ENCODE measurements around the gene SEMA5A.

The SEMA5A gene

DNA sequence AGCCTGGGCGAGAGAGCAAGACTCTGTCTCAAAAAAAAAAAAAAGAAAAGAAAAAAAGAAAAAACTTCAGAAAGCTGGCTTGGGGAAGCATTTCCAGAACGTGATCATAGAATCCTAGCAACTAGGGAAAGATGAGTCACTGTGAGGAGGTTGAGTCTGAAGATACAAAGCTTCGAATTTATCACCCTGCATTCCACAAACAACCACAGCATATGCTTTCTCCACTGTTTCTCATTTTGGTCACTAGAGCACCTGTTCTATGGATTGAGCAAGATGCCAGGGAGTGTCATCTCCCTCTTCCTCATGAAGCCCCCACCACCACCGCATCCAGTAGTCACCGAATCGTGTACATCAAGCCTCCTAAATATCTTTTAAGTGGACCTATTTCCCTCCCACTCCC, 37.9 kb downstream of the SEMA5A start:
- no peak for DNase-seq

DNA sequence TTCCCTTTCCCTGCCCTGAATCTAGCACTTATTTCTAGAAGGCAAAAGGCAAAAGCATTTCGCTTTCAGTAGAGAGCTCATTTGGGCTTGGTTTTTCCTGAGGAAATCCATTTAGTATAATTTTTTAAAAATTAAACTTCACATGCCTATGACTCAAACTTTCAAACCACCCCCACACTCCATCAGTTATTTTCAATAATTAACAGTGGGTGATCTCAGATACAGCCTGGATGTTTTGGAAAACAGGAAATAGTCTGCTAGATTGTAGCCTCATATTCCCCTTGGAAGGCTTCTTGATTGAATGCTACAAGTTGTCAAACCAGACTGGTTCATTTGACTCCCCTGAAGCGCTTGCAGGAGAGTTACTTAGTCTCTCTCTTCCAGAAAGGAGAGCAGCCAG, 40.6 kb downstream of the SEMA5A start:
- DNase-seq = no peak

DNA sequence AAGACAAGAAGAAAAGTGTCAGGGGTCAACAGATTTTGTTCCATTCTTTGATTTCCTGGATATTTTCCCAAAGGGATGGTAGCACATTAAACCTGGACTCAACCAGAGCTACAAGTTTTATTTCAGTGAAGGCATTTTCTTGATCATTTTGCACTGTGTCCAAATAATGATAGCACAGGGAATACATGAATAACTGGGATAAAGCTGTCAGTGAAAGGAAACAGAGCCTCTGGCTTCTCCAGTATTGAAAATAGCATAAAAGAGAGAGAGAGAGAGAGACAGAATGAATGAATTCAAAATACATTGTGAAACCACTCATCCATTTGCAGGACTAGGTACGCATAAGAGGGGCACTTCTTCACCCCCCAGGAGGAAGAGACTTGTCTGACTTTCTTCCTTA, 43.0 kb downstream of the SEMA5A start:
- no peak for DNase-seq

DNA sequence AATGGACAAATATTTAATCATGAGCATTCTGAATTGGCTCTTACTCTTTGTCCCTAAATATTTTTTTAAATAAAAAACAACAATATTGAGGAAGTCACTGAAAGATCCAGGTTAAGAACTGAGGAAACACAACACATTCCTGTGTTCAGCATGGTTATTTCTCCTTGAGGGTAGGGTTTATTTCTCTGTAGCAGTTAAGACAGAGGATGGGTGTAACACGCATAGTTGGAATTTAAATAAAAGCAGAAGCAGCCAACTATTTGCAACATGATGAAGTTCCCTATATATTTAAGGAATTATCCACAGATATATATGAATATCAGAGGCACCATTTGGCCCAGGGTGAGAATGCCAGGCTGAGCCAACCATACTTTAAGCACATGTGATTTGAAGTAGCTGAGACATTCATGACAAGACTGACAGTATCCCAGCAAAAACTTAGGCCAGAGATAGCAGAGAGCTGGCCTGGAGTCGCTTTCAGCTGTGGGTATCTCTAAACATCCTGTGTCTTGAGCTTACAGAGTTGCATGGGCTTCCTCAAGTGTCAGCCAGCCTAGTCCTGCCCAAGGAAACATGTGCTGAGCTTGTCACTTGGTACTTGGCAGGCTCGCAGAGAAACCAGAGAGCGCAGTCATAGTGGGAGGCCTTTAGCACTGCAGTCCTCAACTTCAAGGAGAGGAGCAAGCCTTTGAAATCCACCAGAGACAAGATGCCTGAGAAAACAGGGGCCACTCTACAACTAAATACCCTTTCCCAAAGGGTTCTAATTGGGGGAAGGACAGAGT, 43.6 kb downstream of the SEMA5A start:
- no peak for DNase-seq

DNA sequence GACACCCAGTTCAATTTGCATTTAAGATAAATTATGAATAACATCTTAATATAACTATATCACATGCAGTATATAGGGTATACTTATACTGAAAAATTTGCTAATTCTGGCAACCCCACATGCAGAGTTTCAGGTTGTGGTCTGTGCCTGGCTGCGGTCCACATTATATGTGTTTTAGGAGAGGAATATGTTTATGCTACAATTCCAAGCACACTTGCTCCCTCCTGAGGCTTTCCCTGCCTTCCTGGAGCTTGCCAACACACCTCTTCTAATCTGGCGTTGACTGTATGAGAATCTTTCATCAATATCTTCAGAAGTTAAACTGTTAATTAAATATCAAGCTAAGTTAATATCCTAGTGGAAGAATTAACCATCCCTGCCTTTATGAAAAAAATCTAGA, 45.2 kb downstream of the SEMA5A start:
- no peak for DNase-seq

DNA sequence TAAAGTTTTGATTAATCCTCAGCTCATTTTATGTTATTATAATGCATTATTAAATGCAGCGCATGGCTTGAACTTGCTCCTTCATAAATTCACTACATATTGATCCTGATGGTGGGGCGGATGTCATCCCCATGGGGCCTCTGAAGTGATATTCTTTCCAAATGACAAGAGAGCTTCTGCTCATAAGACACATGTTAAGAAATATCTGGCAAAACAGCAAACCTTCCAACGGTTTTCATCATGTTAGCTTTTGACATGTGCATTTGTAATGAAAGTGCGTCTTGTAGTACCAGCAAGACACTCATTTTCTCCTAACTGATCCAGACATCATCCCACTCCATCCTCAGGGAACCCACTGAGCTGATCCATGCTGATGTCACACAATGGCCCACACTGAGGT, 45.7 kb downstream of the SEMA5A start:
- DNase-seq = no peak

DNA sequence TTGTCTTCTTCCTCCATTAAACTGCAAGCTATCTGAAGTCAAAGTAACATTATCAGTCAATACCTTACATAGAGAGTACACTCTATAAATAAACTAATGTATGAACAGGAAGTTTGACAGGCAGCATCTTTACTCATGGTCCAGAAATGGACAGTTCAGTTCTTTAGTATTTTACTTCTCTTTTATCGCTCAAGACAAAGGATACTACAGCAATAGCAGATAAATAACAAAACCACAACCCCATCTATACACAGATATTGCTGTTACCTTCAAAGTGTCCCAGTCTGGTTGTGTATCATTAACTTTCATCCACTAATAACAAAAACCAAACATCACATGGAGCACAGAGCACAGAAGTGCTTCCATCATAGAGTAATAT, 46.4 kb downstream of the SEMA5A start:
- DNase-seq = no peak

DNA sequence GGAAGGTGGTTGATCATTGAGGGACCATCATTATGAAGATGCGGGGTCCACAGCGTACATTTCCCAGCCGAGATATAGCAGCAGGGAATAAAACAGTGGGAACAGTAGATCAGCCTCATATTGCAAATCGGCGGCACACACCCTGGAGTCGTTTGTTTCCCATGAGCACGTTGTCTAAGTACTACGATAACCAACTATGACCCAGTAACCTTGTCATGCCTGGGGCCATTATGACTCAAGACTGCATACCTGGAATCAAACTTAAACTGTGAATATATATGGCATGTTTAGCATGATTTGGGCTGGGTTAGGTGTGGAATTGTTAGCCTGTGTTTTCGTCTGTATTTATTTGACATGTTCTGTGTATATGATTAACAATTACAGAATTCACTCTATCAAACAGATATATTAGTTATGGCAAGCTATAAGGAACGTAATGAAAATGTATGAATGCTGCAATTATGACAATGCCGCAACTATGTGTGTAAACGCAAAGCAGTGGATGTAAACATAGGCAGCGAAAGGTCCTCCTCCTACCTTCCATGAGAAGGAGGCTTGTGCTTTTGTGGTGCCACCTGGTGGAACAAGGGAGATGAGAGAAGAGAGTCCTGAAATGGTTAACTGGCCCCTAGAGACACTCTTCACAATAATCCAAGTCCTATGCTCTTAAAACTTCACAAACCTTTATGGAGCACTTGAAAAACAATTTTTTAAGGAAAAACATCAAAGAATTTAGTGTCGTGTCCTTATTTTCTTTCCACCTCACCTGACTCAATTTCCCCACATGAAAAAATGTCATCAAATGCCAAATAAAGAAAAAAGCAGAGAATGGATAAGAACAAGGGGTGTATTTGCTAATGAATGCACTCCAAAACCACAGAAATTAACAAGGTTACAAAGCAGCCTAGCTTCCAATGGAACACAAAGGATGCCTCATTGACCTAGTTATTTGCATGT, 47.1 kb downstream of the SEMA5A start:
- no peak for DNase-seq

DNA sequence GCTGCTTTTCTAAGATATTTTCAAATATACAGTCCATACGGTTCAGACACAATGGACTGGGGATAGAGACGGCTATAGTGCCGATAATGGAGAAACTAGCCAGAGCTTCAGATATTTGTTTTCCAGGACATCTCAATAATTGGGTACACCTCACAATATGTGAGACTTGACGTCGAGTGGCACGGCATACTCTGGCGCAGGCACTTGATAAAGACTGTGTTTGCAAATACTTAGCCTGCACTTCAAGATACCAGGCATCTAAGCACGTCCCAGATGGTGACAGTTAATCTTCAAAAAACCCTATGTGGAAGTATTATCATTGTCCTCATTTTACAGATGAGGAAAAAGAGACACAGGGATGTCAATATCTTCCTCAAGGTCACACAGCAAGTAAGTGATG, 48.5 kb downstream of the SEMA5A start:
- DNase-seq = no peak

DNA sequence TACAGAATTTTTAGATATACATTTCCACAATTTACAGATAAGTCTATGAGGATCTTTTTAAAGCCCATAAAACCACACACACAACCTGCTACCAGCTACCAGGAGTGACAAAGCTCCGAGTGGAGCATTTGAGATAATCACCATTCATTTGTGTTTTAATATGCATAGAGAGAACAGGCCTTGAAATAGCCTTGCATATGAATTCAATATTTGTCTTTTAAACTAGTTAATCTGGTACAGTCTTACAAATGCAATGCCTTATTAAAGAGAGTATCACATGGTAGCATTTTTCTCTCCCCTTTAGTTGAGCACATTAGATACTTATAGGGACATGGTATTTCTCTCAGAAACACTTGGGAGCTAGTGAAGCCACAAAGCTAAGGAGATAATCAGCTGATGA, 49.1 kb downstream of the SEMA5A start:
- DNase-seq = no peak

DNA sequence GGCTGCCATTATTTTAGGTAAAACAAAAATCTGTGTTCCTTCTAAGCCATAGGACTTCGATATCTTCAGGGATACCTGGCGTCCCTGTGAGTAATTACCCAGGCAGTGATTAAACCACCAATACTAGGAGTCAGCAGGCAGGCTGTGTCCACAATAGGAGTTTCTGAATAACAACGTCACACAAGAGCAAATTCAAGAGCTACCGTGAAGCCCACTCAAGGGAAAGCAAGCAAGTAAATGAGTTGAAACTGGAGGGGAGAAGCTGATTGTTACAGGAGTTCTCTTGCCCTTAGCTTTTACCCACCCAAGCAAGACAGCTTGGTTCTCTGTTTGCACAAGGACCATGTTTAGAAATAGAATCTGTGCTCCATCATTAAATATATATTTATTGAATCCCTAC, 50.8 kb downstream of the SEMA5A start:
- no peak for DNase-seq

DNA sequence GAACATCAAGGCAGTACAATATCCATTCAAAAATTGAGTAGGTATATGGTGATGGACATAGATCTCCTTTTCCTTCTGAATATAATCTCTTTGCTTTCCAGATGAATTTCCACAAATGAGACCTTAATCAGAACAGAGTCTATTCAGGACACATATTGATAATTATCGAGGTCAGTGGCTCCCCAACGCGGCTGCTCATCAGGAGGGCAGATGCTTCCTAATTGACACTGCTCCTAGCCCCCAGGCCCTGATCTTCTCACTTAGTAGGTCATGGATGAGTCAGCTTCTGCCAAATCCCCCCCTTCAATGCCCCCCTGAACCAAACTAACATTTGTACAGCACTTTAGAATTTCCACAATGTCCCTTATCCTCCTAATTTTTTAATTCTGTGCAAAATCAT, 51.6 kb downstream of the SEMA5A start:
- no peak for DNase-seq

DNA sequence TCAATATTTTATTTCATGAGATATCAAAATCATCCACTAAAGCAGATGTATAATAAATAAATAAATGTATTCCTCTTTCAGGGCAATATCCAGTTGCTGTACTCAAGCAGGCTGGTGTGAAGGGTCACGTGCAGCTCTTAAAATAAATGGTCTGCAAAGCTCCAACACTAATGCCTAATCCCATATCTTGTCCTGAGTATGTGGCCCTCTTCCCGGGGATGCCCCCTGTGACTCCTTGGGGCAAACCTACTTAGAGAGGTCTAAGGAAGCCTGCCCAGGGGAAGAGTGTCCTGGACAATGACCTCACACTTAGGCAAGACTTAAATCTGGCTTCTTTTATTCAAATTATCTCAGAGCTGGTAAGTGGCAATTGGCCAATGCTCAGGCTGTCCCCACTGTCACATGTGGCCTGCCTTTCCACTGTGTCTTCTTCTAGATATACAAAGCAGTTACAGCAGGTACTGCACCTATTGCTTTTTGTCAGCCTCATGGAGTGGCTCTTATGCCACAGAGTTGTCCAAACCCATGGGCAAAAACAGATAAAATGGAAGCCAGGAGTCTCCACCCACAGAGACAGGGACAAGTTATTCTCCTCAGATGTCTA, 55.3 kb downstream of the SEMA5A start:
- DNase-seq = no peak

DNA sequence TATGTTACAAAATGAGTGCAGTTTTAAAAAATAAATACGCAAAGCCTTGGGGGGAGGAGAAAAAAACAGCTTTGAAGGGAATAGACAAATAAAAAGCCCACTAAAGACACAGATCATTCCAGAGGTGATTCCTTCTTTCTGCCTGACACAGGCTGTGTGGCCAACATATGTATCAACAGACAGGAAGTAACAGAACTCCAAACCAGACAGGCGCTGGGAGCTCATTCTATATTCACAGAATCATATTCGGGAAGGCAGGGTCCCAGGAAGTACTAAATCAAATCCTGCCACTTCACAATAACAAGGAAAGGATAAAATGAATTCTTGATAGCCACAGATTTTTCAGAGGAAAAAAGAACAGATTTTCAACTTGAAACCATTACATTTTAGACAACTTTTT, 62.1 kb downstream of the SEMA5A start:
- DNase-seq = no peak

DNA sequence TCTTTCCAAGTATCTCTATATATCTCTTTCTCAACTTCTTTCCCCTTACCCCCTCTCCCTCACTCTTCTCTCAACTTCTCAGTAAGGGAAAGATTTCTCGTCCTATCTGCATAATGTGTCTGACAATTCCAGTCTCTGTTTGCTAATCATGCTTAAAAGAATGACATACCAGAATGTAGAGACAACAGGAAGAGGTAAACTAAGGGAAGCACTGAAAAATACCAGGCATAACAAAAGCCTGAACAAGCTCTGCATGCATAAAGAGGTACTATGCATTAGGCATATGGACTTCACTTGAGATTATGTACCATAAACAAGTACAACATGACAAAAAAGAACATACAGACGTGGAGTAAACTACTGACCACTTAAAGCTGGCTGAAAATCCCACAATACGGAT, 62.6 kb downstream of the SEMA5A start:
- no peak for DNase-seq

DNA sequence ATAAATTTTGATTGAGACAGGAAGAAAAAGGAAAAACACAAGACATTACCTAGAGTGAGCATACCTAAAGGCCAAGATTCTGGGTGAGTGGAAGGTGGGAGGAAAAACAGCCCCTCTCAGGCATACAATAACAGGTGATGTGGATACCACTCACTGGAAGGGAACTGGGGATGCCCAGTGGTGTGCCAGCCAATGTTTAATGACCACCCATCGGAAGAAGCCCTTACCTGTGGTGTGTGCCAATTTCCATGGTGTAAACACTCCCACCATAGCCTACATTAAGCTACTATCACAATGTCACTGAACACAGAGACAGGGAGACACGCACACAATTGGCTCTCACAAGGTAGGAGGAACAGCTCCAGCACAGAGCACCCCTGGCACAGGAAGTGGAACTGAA, 63.5 kb downstream of the SEMA5A start:
- no peak for DNase-seq

DNA sequence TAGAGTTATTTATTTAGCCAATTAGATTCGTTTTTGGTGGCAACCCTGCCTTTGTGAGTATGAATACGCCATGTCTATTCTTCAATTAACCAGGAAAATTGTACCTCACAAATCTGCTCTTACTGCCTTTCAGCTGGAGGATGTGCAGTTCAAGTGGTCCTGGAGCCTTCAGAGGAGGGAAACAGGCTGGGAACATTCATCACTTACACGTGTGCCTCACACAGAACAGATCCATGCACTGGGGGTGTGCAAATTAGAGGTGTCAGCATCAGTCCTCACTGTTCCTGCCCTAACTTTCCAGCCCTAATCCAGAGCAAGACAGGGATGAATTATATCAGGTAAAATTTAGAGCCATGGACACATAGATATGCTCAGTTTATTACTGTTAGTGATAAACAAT, 65.4 kb downstream of the SEMA5A start:
- DNase-seq = no peak

DNA sequence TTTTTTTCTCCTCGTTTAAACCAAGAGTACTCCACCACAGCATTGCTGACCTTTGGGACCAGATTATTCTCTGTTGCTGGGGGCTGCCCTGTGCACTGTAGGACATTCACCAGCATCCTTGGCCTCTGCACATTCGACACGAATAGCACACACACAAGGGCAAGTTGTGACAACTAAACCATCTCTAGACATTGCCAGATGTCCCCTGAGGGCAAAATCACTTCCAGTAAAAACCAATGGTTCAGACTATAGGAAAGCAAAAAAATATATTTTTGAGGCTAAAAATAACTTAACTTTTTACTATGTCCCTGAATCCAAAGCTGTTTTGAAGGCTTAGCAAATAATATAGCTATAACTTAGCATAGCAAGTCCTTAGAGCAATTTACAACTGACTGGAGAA, 65.9 kb downstream of the SEMA5A start:
- DNase-seq = no peak

DNA sequence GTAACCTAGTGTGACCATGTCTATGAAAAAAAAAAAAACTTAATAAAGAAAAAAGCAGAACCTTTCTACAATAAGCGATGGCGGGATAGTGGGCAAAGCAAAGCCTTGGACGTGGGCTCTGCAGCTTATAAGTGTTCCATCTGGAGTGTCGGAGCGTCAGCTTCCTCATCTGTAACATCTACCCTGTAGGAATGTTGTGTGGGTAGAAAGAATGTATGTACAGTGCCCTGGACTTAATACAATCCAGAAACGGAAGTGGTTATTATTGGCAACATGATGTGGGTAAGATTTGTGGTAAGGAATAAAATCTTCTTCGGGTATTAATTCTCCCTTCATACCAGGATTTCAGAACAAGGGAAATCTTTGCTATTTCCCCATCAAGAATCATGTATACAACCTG, 66.5 kb downstream of the SEMA5A start:
- no peak for DNase-seq

DNA sequence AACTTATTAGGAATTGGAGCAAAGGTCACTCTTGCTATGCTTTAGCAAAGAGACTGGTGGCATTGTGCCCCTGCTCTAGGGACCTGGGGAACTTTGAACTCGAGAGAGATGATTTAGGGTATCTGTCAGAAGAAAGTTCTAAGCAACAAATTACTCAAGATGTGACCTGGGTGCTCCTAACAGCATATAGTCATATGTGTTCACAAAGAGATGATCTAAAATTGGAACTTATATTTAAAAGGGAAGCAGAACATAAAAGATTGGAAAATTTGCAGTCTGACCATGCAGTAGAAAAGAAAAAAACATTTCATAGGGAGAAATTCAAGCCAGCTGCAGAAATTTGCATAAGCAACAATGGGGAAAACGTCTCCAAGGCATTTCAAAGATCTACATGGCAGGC, 68.3 kb downstream of the SEMA5A start:
- DNase-seq = no peak

DNA sequence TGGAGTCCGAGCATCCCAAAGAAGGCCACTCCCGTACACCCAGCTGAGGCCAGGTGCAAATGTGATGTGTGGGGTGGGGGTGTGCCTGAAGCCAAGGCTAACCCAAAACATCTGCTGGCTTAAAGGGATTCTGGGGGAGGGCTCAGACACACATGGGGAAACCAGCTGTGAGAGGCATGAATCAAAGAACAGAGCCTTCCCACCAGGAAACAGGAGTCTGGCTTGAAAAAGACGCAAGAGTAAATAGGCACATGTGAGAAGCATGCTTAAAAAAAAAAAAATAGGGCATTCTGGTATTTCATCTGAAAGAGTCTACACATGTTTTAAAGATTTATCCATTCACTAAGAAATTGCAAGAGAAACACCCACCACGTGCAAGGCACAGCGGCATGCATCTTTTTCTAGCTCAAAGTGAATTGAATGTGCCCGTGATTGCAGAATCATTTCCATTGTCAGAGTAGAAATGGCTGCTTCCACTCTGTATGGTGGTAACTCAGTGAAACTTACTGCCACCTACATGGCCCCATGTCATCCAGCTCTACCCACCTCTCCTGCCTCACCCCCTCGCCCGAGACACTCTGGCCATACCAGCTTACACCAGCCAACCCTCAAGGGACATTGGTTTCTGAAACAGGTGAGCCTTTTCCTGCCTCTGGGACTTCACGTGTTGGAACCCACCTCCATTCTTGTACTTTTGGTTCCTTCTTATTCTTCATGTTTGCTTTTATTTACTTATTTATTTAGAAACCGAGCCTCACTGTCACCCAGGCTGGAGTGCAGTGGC, 71.5 kb downstream of the SEMA5A start:
- no peak for DNase-seq

DNA sequence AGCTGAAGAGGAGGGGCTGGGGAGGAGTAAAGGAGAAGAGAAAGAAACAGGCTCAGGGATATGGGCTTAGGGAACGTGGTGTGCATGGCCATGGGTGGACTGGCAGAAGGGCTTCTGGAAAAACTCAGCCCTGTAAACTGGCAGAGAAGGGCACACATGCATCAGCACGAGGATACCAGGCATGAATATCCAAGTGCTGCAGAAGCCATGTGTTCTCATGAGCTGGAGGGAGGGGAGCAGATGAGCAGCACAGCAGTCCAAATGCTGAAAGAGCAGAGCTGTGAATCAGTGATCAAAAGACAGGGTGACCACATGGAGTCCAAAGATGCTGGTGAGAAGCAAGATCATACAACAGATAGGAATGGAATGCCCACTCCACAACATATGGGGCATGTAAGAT, 72.3 kb downstream of the SEMA5A start:
- DNase-seq = no peak

DNA sequence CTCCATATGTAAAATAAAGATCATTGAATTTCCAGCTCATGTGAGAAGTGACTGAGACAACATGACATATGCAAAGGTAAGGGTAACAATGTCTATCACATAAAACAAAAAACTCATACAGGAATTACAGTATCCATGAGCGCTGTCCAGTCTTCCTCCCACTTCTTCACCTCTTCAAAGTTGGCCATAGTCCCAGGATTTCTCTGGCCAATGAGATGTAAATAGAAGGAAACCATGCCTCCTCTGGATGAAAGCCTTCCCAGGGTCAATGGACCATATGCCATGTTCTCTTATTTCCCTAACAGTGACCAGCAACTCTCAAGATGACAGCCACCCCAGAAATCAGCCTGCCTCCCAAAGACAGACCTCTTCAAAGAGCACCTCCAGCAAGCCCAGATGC, 75.5 kb downstream of the SEMA5A start:
- no peak for DNase-seq
